ENCODE results near the gene CMPK1. TPM values are rescaled to one million over a fixed set of nuclear protein-coding genes. Genes with fewer than 3 reads are reported as not detected.

CMPK1 gene
- polyA plus RNA-seq, 1 donor from 2014 or later = 117 TPM

- no peak for TF ChIP-seq MXI1 (conservative IDR thresholded peaks at IDR 0.05; ENCODE audit: poor library complexity, severe bottlenecking)
- H3K9ac ChIP-seq (ENCODE audit: low read length) = no peak overlapping the region
- no peaks in the 10 kb centered on the region for H3K36me3 ChIP-seq (ENCODE audit: insufficient read depth, low read length)
- H3K79me2 ChIP-seq (replicated peaks; ENCODE audit: insufficient read depth, low read length) = no peaks in the 10 kb centered on the region
- H3K27ac ChIP-seq (ENCODE audit: low read length) = no peak overlapping the region
- no peak overlapping the region for H3K4me3 ChIP-seq (ENCODE audit: low read length)
- H3K27me3 ChIP-seq (ENCODE audit: insufficient read depth, low read depth, low read length) = no peaks in the 10 kb centered on the region
- H3F3A ChIP-seq (ENCODE audit: insufficient read depth, low read length, poor library complexity, severe bottlenecking) = no peaks in the 10 kb centered on the region
- no peak overlapping the region for H3K4me2 ChIP-seq (ENCODE audit: low read length)
- H4K20me1 ChIP-seq (ENCODE audit: insufficient read depth) = no peaks in the 10 kb centered on the region
- H3K9me2 ChIP-seq (ENCODE audit: insufficient read depth, low read length) = no peaks in the 10 kb centered on the region
- H2AFZ ChIP-seq (ENCODE audit: low read depth, low read length) = no peak overlapping the region
- H3K9me3 ChIP-seq (ENCODE audit: low read length) = no peaks in the 10 kb centered on the region
These were observed 59.6 kb downstream of the CMPK1 start for GRCh38 chr1:47393141-47393540.

- H3K36me3 ChIP-seq (ENCODE audit: insufficient read depth, low read length) = no peaks in the 10 kb centered on the region
- no peaks in the 10 kb centered on the region for H4K20me1 ChIP-seq (ENCODE audit: insufficient read depth)
- H3K27me3 ChIP-seq (ENCODE audit: insufficient read depth, low read depth, low read length) = no peaks in the 10 kb centered on the region
- H2AFZ ChIP-seq (ENCODE audit: low read depth, low read length) = no peak overlapping the region
- no peak overlapping the region for H3K27ac ChIP-seq (ENCODE audit: low read length)
- H3F3A ChIP-seq (ENCODE audit: insufficient read depth, low read length, poor library complexity, severe bottlenecking) = no peaks in the 10 kb centered on the region
- TF ChIP-seq EZH2 (IDR thresholded peaks at IDR 0.05; ENCODE audit: borderline replicate concordance, insufficient read depth, low read length, poor library complexity, severe bottlenecking) = no peak
- no peak for TF ChIP-seq SMC3 (conservative IDR thresholded peaks at IDR 0.05; ENCODE audit: poor library complexity)
- TF ChIP-seq EP300 (conservative IDR thresholded peaks at IDR 0.05; ENCODE audit: poor library complexity, severe bottlenecking) = no peak
- TF ChIP-seq, protein P1, sequence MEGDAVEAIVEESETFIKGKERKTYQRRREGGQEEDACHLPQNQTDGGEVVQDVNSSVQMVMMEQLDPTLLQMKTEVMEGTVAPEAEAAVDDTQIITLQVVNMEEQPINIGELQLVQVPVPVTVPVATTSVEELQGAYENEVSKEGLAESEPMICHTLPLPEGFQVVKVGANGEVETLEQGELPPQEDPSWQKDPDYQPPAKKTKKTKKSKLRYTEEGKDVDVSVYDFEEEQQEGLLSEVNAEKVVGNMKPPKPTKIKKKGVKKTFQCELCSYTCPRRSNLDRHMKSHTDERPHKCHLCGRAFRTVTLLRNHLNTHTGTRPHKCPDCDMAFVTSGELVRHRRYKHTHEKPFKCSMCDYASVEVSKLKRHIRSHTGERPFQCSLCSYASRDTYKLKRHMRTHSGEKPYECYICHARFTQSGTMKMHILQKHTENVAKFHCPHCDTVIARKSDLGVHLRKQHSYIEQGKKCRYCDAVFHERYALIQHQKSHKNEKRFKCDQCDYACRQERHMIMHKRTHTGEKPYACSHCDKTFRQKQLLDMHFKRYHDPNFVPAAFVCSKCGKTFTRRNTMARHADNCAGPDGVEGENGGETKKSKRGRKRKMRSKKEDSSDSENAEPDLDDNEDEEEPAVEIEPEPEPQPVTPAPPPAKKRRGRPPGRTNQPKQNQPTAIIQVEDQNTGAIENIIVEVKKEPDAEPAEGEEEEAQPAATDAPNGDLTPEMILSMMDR (IDR thresholded peaks at IDR 0.05; ENCODE audit: poor library complexity, severe bottlenecking) = no peak
- no peak for TF ChIP-seq POLR2AphosphoS5 (IDR thresholded peaks at IDR 0.05)
- no peak overlapping the region for H3K4me3 ChIP-seq (ENCODE audit: low read length)
- no peak overlapping the region for H3K9ac ChIP-seq (ENCODE audit: low read length)
- no peaks in the 10 kb centered on the region for H3K9me3 ChIP-seq (ENCODE audit: low read length)
- H3K9me2 ChIP-seq (ENCODE audit: insufficient read depth, low read length) = no peaks in the 10 kb centered on the region
- H3K79me2 ChIP-seq (replicated peaks; ENCODE audit: insufficient read depth, low read length) = no peaks in the 10 kb centered on the region
- no peak overlapping the region for H3K4me2 ChIP-seq (ENCODE audit: low read length)
These were observed 61.8 kb downstream of the CMPK1 start for GRCh38 chr1:47395433-47395832.

- H3K27ac ChIP-seq (ENCODE audit: low read length) = no peak overlapping the region
- no peaks in the 10 kb centered on the region for H3K9me3 ChIP-seq (ENCODE audit: low read length)
- no peaks in the 10 kb centered on the region for H3F3A ChIP-seq (ENCODE audit: insufficient read depth, low read length, poor library complexity, severe bottlenecking)
- H3K27me3 ChIP-seq (ENCODE audit: insufficient read depth, low read depth, low read length) = no peaks in the 10 kb centered on the region
- no peaks in the 10 kb centered on the region for H3K36me3 ChIP-seq (ENCODE audit: insufficient read depth, low read length)
- TF ChIP-seq RAD21 (conservative IDR thresholded peaks at IDR 0.05) = no peak
- no peak for TF ChIP-seq EZH2 (IDR thresholded peaks at IDR 0.05; ENCODE audit: borderline replicate concordance, insufficient read depth, low read length, poor library complexity, severe bottlenecking)
- no peak for TF ChIP-seq REST (IDR thresholded peaks at IDR 0.05; ENCODE audit: borderline replicate concordance)
- no peak for TF ChIP-seq TAF1 (IDR thresholded peaks at IDR 0.05; ENCODE audit: low read depth)
- no peak for TF ChIP-seq SMC3 (conservative IDR thresholded peaks at IDR 0.05; ENCODE audit: poor library complexity)
- no peak for TF ChIP-seq MXI1 (conservative IDR thresholded peaks at IDR 0.05; ENCODE audit: poor library complexity, severe bottlenecking)
- TF ChIP-seq POLR2AphosphoS5 (IDR thresholded peaks at IDR 0.05) = no peak
- TF ChIP-seq, protein P1 (IDR thresholded peaks at IDR 0.05; ENCODE audit: poor library complexity, severe bottlenecking) = no peak
- TF ChIP-seq EP300 (conservative IDR thresholded peaks at IDR 0.05; ENCODE audit: poor library complexity, severe bottlenecking) = no peak
- no peak overlapping the region for H3K9ac ChIP-seq (ENCODE audit: low read length)
- H2AFZ ChIP-seq (ENCODE audit: low read depth, low read length) = no peak overlapping the region
- H3K9me2 ChIP-seq (ENCODE audit: insufficient read depth, low read length) = no peaks in the 10 kb centered on the region
- no peak overlapping the region for H3K4me2 ChIP-seq (ENCODE audit: low read length)
- no peaks in the 10 kb centered on the region for H4K20me1 ChIP-seq (ENCODE audit: insufficient read depth)
- H3K79me2 ChIP-seq (replicated peaks; ENCODE audit: insufficient read depth, low read length) = no peaks in the 10 kb centered on the region
- no peak overlapping the region for H3K4me3 ChIP-seq (ENCODE audit: low read length)
These were observed 63.1 kb downstream of the CMPK1 start for GRCh38 chr1:47396671-47397196.
